ENCODE results near the gene TRAM2.

TRAM2 gene

GRCh38 chr6:52503323-52503747 is 73.5 kb downstream of the TRAM2 start:
- no peaks in the 10 kb centered on the region for H3K9me3 ChIP-seq (ENCODE audit: insufficient read depth, low read length)
- H3K4me3 ChIP-seq (ENCODE audit: low read length): no peak overlapping the region
- TF ChIP-seq EZH2phosphoT487 (IDR thresholded peaks at IDR 0.05; ENCODE audit: low read depth) (no peak), CTCF (IDR thresholded peaks at IDR 0.05; ENCODE audit: low read depth, low read length) (peak; percentile 55)
- peak overlapping the region; percentile 29; the same call in 1 of the 2 replicates for H3K9ac ChIP-seq (ENCODE audit: low read length)
- peak overlapping the region; percentile 64 for H3K4me2 ChIP-seq (ENCODE audit: low read length)
- H2AFZ ChIP-seq (ENCODE audit: low read depth, low read length): no peak overlapping the region
- no peaks in the 10 kb centered on the region for H4K20me1 ChIP-seq (ENCODE audit: insufficient read depth, low read length)
- H3K36me3 ChIP-seq (replicated peaks; ENCODE audit: low read depth, low read length): peaks cover 40% of the 10 kb centered on the region
- H3K27me3 ChIP-seq (ENCODE audit: low read depth, low read length): no peaks in the 10 kb centered on the region
- H3K27ac ChIP-seq (ENCODE audit: low read length): peak overlapping the region; percentile 36
- no peaks in the 10 kb centered on the region for H3K79me2 ChIP-seq (ENCODE audit: low read length)
- peaks cover 46% of the 10 kb centered on the region for H3K4me1 ChIP-seq (ENCODE audit: low read length)

GRCh38 chr6:52502306-52503029 is 74.4 kb downstream of the TRAM2 start:
- peak overlapping the region; percentile 64 for H3K4me2 ChIP-seq (ENCODE audit: low read length)
- H3K36me3 ChIP-seq (replicated peaks; ENCODE audit: low read depth, low read length): peaks cover 35% of the 10 kb centered on the region
- peaks cover 53% of the 10 kb centered on the region for H3K4me1 ChIP-seq (ENCODE audit: low read length)
- H3K9me3 ChIP-seq (ENCODE audit: insufficient read depth, low read length): no peaks in the 10 kb centered on the region
- no peak overlapping the region for H3K27ac ChIP-seq (ENCODE audit: low read length)
- no peak for TF ChIP-seq CTCF (IDR thresholded peaks at IDR 0.05; ENCODE audit: low read depth, low read length)
- TF ChIP-seq EZH2phosphoT487 (IDR thresholded peaks at IDR 0.05; ENCODE audit: low read depth): no peak
- H3K4me3 ChIP-seq (ENCODE audit: low read length): no peak overlapping the region
- H2AFZ ChIP-seq (ENCODE audit: low read depth, low read length): no peak overlapping the region
- H3K9ac ChIP-seq (ENCODE audit: low read length): peak overlapping the region; percentile 19; the same call in 1 of the 2 replicates
- H4K20me1 ChIP-seq (ENCODE audit: insufficient read depth, low read length): no peaks in the 10 kb centered on the region
- H3K79me2 ChIP-seq (ENCODE audit: low read length): no peaks in the 10 kb centered on the region
- H3K27me3 ChIP-seq (ENCODE audit: low read depth, low read length): no peaks in the 10 kb centered on the region

GRCh38 chr6:52500238-52501129 is 76.4 kb downstream of the TRAM2 start:
- H3K36me3 ChIP-seq (replicated peaks; ENCODE audit: low read depth, low read length): peaks cover 27% of the 10 kb centered on the region
- TF ChIP-seq EZH2phosphoT487 (IDR thresholded peaks at IDR 0.05; ENCODE audit: low read depth) (no peak), CTCF (IDR thresholded peaks at IDR 0.05; ENCODE audit: low read depth, low read length) (no peak)
- H4K20me1 ChIP-seq (ENCODE audit: insufficient read depth, low read length): no peaks in the 10 kb centered on the region
- H3K4me3 ChIP-seq (ENCODE audit: low read length): no peak overlapping the region
- no peak overlapping the region for H2AFZ ChIP-seq (ENCODE audit: low read depth, low read length)
- peaks cover 66% of the 10 kb centered on the region for H3K4me1 ChIP-seq (ENCODE audit: low read length)
- no peak overlapping the region for H3K9ac ChIP-seq (ENCODE audit: low read length)
- no peak overlapping the region for H3K4me2 ChIP-seq (ENCODE audit: low read length)
- no peaks in the 10 kb centered on the region for H3K9me3 ChIP-seq (ENCODE audit: insufficient read depth, low read length)
- no peaks in the 10 kb centered on the region for H3K27me3 ChIP-seq (ENCODE audit: low read depth, low read length)
- H3K79me2 ChIP-seq (ENCODE audit: low read length): no peaks in the 10 kb centered on the region
- no peak overlapping the region for H3K27ac ChIP-seq (ENCODE audit: low read length)

GRCh38 chr6:52499681-52500236 is 77.1 kb downstream of the TRAM2 start:
- Histone ChIP-seq H3K4me3 (ENCODE audit: low read length) (no peak overlapping the region), H3K4me1 (ENCODE audit: low read length) (peaks cover 71% of the 10 kb centered on the region), H3K36me3 (replicated peaks; ENCODE audit: low read depth, low read length) (peaks cover 27% of the 10 kb centered on the region), H3K9me3 (ENCODE audit: insufficient read depth, low read length) (no peaks in the 10 kb centered on the region), H3K9ac (ENCODE audit: low read length) (no peak overlapping the region), H3K79me2 (ENCODE audit: low read length) (no peaks in the 10 kb centered on the region), H2AFZ (ENCODE audit: low read depth, low read length) (no peak overlapping the region), H3K4me2 (ENCODE audit: low read length) (no peak overlapping the region), H3K27ac (ENCODE audit: low read length) (no peak overlapping the region), H4K20me1 (ENCODE audit: insufficient read depth, low read length) (no peaks in the 10 kb centered on the region), H3K27me3 (ENCODE audit: low read depth, low read length) (no peaks in the 10 kb centered on the region)
- no peak for TF ChIP-seq CTCF (IDR thresholded peaks at IDR 0.05; ENCODE audit: low read depth, low read length)
- TF ChIP-seq EZH2phosphoT487 (IDR thresholded peaks at IDR 0.05; ENCODE audit: low read depth): no peak

Measured in OCI-LY3 (cell line).